Left ventricle myocardium inferior (tissue), 1 donor: ENCODE data around the gene CRABP2. TPM values are rescaled to one million over a fixed set of nuclear protein-coding genes. Genes with fewer than 3 reads are reported as not detected.

Source experiments
- DNase-seq: peaks from one replicate; pipeline ENCODE4 v3.0.0-alpha.2; 2020
- H3K27ac ChIP-seq: fragments of 200-600 bp; replicated peaks from 2 replicates; pipeline ENCODE4 v1.8.0; 2021
- H3K27me3 ChIP-seq: fragments of 200-600 bp; 2 replicates; pipeline ENCODE4 v1.8.0; 2021; ENCODE audit warnings: low read depth
- H3K36me3 ChIP-seq: fragments of 200-600 bp; 2 replicates; pipeline ENCODE4 v1.8.0; 2021
- H3K4me1 ChIP-seq: fragments of 200-600 bp; 2 replicates; pipeline ENCODE4 v1.8.0; 2021
- H3K4me3 ChIP-seq: fragments of 200-600 bp; 2 replicates; pipeline ENCODE4 v1.8.0; 2021; ENCODE audit warnings: mild to moderate bottlenecking, moderate library complexity
- H3K9me3 ChIP-seq: fragments of 200-600 bp; replicated peaks from 2 replicates; pipeline ENCODE4 v1.8.0; 2021
- CTCF ChIP-seq: fragments of 200-600 bp; IDR thresholded peaks from 2 replicates; pipeline ENCODE4 v1.8.0; 2021; ENCODE audit warnings: antibody characterized with exemption, mild to moderate bottlenecking, borderline replicate concordance
- intact Hi-C: fragments of 100-400 bp; cut with micrococcal nuclease; formaldehyde crosslinking; loops from one replicate; pipeline ENCODE4 v1.11.0; 2022
- total RNA-seq: library from RNA; stranded (reverse); fragmentation: NEBNext Ultra II Directional; extraction: Animal tissue kit (Norgen Biotek cat#: 25700); gene quantifications from one replicate; pipeline ENCODE4 v1.2.1, GENCODE V29; 2021
- donor health status: DM: no; HTN: yes; CAD: no; lungs with severe emphysema.

The CRABP2 gene
- total RNA-seq, 1 donor from 2014 or later: 0.60 TPM

GRCh38 chr1:156667968-156668709 lies 37.2 kb downstream of the CRABP2 start:
- Histone ChIP-seq H3K36me3 (peaks cover 19% of the 10 kb centered on the region), H3K4me3 (peak overlapping the region; percentile 9), H3K27ac (peak overlapping the region; percentile 96), H3K27me3 (no peaks in the 10 kb centered on the region), H3K4me1 (peaks cover 100% of the 10 kb centered on the region), H3K9me3 (no peaks in the 10 kb centered on the region)
- intact Hi-C loops: no loop called here
- no peak for TF ChIP-seq CTCF
- no peak for DNase-seq

GRCh38 chr1:156667610-156667967 lies 37.8 kb downstream of the CRABP2 start:
- TF ChIP-seq CTCF: no peak
- DNase-seq: peak; percentile 57
- intact Hi-C loops: no loop called here
- peak overlapping the region; percentile 9 for H3K4me3 ChIP-seq
- no peaks in the 10 kb centered on the region for H3K9me3 ChIP-seq
- H3K4me1 ChIP-seq: peaks cover 100% of the 10 kb centered on the region
- H3K27ac ChIP-seq: peak overlapping the region; percentile 96
- H3K36me3 ChIP-seq: peaks cover 14% of the 10 kb centered on the region
- no peaks in the 10 kb centered on the region for H3K27me3 ChIP-seq

GRCh38 chr1:156666862-156667609 lies 38.3 kb downstream of the CRABP2 start:
- H3K4me1 ChIP-seq: peaks cover 100% of the 10 kb centered on the region
- no peaks in the 10 kb centered on the region for H3K9me3 ChIP-seq
- DNase-seq: no peak

GRCh38 chr1:156665539-156665938 lies 39.8 kb downstream of the CRABP2 start:
- intact Hi-C loops: no loop called here
- H3K9me3 ChIP-seq: no peaks in the 10 kb centered on the region
- H3K27me3 ChIP-seq: no peaks in the 10 kb centered on the region
- no peak for DNase-seq
- no peaks in the 10 kb centered on the region for H3K36me3 ChIP-seq
- H3K27ac ChIP-seq: peak overlapping the region; percentile 96
- H3K4me3 ChIP-seq: peak overlapping the region; percentile 37
- no peak for TF ChIP-seq CTCF
- peaks cover 100% of the 10 kb centered on the region for H3K4me1 ChIP-seq

More at GRCh38 chr1:156666862-156667609, 38.3 kb downstream of the CRABP2 start:
- intact Hi-C loops: no loop called here
- peak overlapping the region; percentile 96 for H3K27ac ChIP-seq
- no peak for TF ChIP-seq CTCF
- H3K4me3 ChIP-seq: no peak overlapping the region
- H3K36me3 ChIP-seq: peaks cover 8% of the 10 kb centered on the region
- no peaks in the 10 kb centered on the region for H3K27me3 ChIP-seq

GRCh38 chr1:156664767-156665411 lies 40.5 kb downstream of the CRABP2 start:
- TF ChIP-seq CTCF: no peak
- peak; percentile 82 for DNase-seq
- H3K4me1 ChIP-seq: peaks cover 99% of the 10 kb centered on the region
- H3K4me3 ChIP-seq: peak overlapping the region; percentile 47
- no peaks in the 10 kb centered on the region for H3K9me3 ChIP-seq
- peak overlapping the region; percentile 96 for H3K27ac ChIP-seq
- intact Hi-C loops: no loop called here
- no peaks in the 10 kb centered on the region for H3K27me3 ChIP-seq
- no peaks in the 10 kb centered on the region for H3K36me3 ChIP-seq
